SK-N-MC (cell line): Measurements from ENCODE around the gene ANXA6.

Experiments used
- EZH2 ChIP-seq: fragments of 200-600 bp; sonication (generic); IDR thresholded peaks from one replicate; pipeline ENCODE4 v1.6.1; 2017; ENCODE audit warnings: antibody characterized with exemption
- POLR2AphosphoS5 ChIP-seq: IDR thresholded peaks from 2 replicates; pipeline ENCODE4 v1.6.1; 2012; ENCODE audit warnings: mild to moderate bottlenecking, low read depth, low read length, borderline replicate concordance

- TF ChIP-seq EZH2 (no peak), POLR2AphosphoS5 (no peak)
These were observed 6.3 kb downstream of the ANXA6 start for GRCh38 chr5:151151263-151151660.
